Trophoblast cell (in vitro differentiated cells and primary cell): ENCODE measurements around the gene CD6.

Experiments
- DNase-seq, 2 donors: peaks; one replicate each; pipeline ENCODE4 v3.0.0-alpha.2; 2016
- H2AFZ ChIP-seq: 2 replicates; pipeline ENCODE4 v1.6.1; 2013; ENCODE audit warnings: low read length, moderate library complexity, mild to moderate bottlenecking; ENCODE audit not compliant: insufficient read depth, poor library complexity
- H2AK5ac ChIP-seq: 2 replicates; pipeline ENCODE4 v1.6.1; 2013; ENCODE audit warnings: mild to moderate bottlenecking, low read length
- H2BK120ac ChIP-seq: 2 replicates; pipeline ENCODE4 v1.6.1; 2013; ENCODE audit warnings: low read length, mild to moderate bottlenecking, moderate library complexity; ENCODE audit not compliant: insufficient read depth, poor library complexity
- H2BK12ac ChIP-seq: 2 replicates; pipeline ENCODE4 v1.6.1; 2013; ENCODE audit warnings: mild to moderate bottlenecking, low read length, moderate library complexity
- H2BK5ac ChIP-seq: 2 replicates; pipeline ENCODE4 v1.6.1; 2013; ENCODE audit warnings: low read length, low read depth, moderate library complexity, mild to moderate bottlenecking; ENCODE audit not compliant: poor library complexity
- H3K14ac ChIP-seq: 2 replicates; pipeline ENCODE4 v1.6.1; 2013; ENCODE audit warnings: mild to moderate bottlenecking, low read length
- H3K18ac ChIP-seq: 2 replicates; pipeline ENCODE4 v1.6.1; 2013; ENCODE audit warnings: mild to moderate bottlenecking, low read length
- H3K23ac ChIP-seq: 2 replicates; pipeline ENCODE4 v1.6.1; 2013; ENCODE audit warnings: low read length
- H3K27ac ChIP-seq: 2 replicates; pipeline ENCODE4 v1.5.1; 2013; ENCODE audit warnings: low read depth, mild to moderate bottlenecking, inconsistent platforms, low read length, moderate library complexity
- H3K27me3 ChIP-seq: 2 replicates; pipeline ENCODE4 v1.6.1; 2013; ENCODE audit warnings: inconsistent platforms, mild to moderate bottlenecking, low read length, moderate library complexity; ENCODE audit not compliant: insufficient read depth
- H3K36me3 ChIP-seq, 2 experiments: 1 replicate in 1 of 2; 2 replicates in 1 of 2; pipeline ENCODE4 v1.6.1; 2013; ENCODE audit warnings: low read length in 2 of 2, mild to moderate bottlenecking in 2 of 2, moderate library complexity in 1 of 2; ENCODE audit not compliant: insufficient read depth in 2 of 2, control insufficient read depth in 1 of 2
- H3K4ac ChIP-seq: 2 replicates; pipeline ENCODE4 v1.6.1; 2013; ENCODE audit warnings: low read depth, mild to moderate bottlenecking, low read length, moderate library complexity
- H3K4me1 ChIP-seq, 2 experiments: 1 replicate in 1 of 2; 2 replicates in 1 of 2; pipeline ENCODE4 v1.6.1; 2013; ENCODE audit warnings: low read length in 2 of 2, mild to moderate bottlenecking in 2 of 2, moderate library complexity in 1 of 2; ENCODE audit not compliant: insufficient read depth in 2 of 2, control insufficient read depth in 1 of 2
- H3K4me2 ChIP-seq: 2 replicates; pipeline ENCODE4 v1.6.1; 2013; ENCODE audit warnings: inconsistent platforms, mild to moderate bottlenecking, low read length, moderate library complexity
- H3K4me3 ChIP-seq: 2 replicates; pipeline ENCODE4 v1.5.1; 2013; ENCODE audit warnings: mild to moderate bottlenecking, low read depth, low read length, inconsistent platforms
- H3K79me1 ChIP-seq: one replicate; pipeline ENCODE4 v1.6.1; 2013; ENCODE audit warnings: low read length
- H3K79me2 ChIP-seq: 2 replicates; pipeline ENCODE4 v1.6.1; 2013; ENCODE audit warnings: low read length, mild to moderate bottlenecking; ENCODE audit not compliant: control insufficient read depth, insufficient read depth, poor library complexity
- H3K9ac ChIP-seq: 2 replicates; pipeline ENCODE4 v1.6.1; 2013; ENCODE audit warnings: mild to moderate bottlenecking, low read length
- H3K9me3 ChIP-seq: 2 replicates; pipeline ENCODE4 v1.6.1; 2013; ENCODE audit warnings: low read depth, mild to moderate bottlenecking, control low read depth, inconsistent platforms, low read length; ENCODE audit not compliant: insufficient read depth
- H4K12ac ChIP-seq: 2 replicates; pipeline ENCODE4 v1.6.1; 2013; ENCODE audit warnings: low read depth, mild to moderate bottlenecking, low read length, moderate library complexity
- H4K8ac ChIP-seq: 2 replicates; pipeline ENCODE4 v1.6.1; 2013; ENCODE audit warnings: low read depth, mild to moderate bottlenecking, low read length, moderate library complexity
- H4K91ac ChIP-seq: one replicate; pipeline ENCODE4 v1.6.1; 2013; ENCODE audit warnings: low read depth, mild to moderate bottlenecking, low read length, moderate library complexity
- WGBS: extraction: QIAGEN DNeasy Blood & Tissue Kit; methylation state at CpG from one replicate; pipeline ENCODE4 v1.1.7; 2013; ENCODE audit warnings: missing lambda C conversion rate; ENCODE audit not compliant: insufficient read length, insufficient coverage; ENCODE audit errors: extremely low coverage; 5-methylcytosine and 5-hydroxymethylcytosine counted together

The CD6 gene

GRCh38 chr11:60970369-60970774 is 1.1 kb upstream of the CD6 start:
- no CpG with 5 or more reads among the region's 9 CpGs for WGBS
- Histone ChIP-seq H3K79me2 (no peaks in the 10 kb centered on the region), H3K27ac (no peak overlapping the region), H3K4me3 (no peak overlapping the region), H2BK120ac (no peak overlapping the region), H3K27me3 (no peaks in the 10 kb centered on the region), H2AFZ (no peak overlapping the region), H3K4me1 (no peaks in the 10 kb centered on the region), H3K23ac (no peak overlapping the region), H4K8ac (no peak overlapping the region), H3K9ac (no peak overlapping the region), H3K18ac (no peak overlapping the region), H3K4ac (no peak overlapping the region), H3K4me2 (no peak overlapping the region), H2BK12ac (no peak overlapping the region), H2AK5ac (no peak overlapping the region), H3K79me1 (no peaks in the 10 kb centered on the region), H2BK5ac (no peak overlapping the region), H3K36me3 (no peaks in the 10 kb centered on the region), H4K12ac (no peak overlapping the region), H3K9me3 (peaks cover 1% of the 10 kb centered on the region), H3K14ac (no peak overlapping the region), H4K91ac (no peak overlapping the region)
- DNase-seq = peak in 1 of 2 donors; percentile 71

GRCh38 chr11:60970890-60971289 is 590 bp upstream of the CD6 start:
- Histone ChIP-seq H3K4me2 (no peak overlapping the region), H3K27ac (no peak overlapping the region), H3K14ac (no peak overlapping the region), H2AFZ (no peak overlapping the region), H3K18ac (no peak overlapping the region), H2BK5ac (no peak overlapping the region), H4K91ac (no peak overlapping the region), H3K4me3 (no peak overlapping the region), H4K8ac (no peak overlapping the region), H3K27me3 (no peaks in the 10 kb centered on the region), H3K4ac (no peak overlapping the region), H4K12ac (no peak overlapping the region), H2AK5ac (no peak overlapping the region), H3K79me1 (no peaks in the 10 kb centered on the region), H3K79me2 (no peaks in the 10 kb centered on the region), H2BK120ac (no peak overlapping the region), H3K36me3 (no peaks in the 10 kb centered on the region), H3K9ac (no peak overlapping the region), H3K4me1 (no peaks in the 10 kb centered on the region), H3K23ac (no peak overlapping the region), H3K9me3 (peaks cover 1% of the 10 kb centered on the region), H2BK12ac (no peak overlapping the region)
- DNase-seq = no peak
- no CpG with 5 or more reads among the region's 5 CpGs for WGBS

- Histone ChIP-seq H3K79me2 (no peaks in the 10 kb centered on the region), H3K36me3 (no peaks in the 10 kb centered on the region), H3K4me2 (no peak overlapping the region), H2BK120ac (no peak overlapping the region), H4K8ac (no peak overlapping the region), H3K18ac (no peak overlapping the region), H2BK5ac (no peak overlapping the region), H3K23ac (no peak overlapping the region), H3K14ac (no peak overlapping the region), H3K9ac (no peak overlapping the region), H2AK5ac (no peak overlapping the region), H3K79me1 (no peaks in the 10 kb centered on the region), H4K12ac (no peak overlapping the region), H3K4me1 (no peaks in the 10 kb centered on the region), H3K4ac (no peak overlapping the region), H3K9me3 (no peaks in the 10 kb centered on the region), H4K91ac (no peak overlapping the region), H2AFZ (no peak overlapping the region), H3K27ac (no peak overlapping the region), H2BK12ac (no peak overlapping the region), H3K27me3 (no peaks in the 10 kb centered on the region), H3K4me3 (no peak overlapping the region)
- no peak for DNase-seq
- no CpG with 5 or more reads among the region's 15 CpGs for WGBS
Measured at GRCh38 chr11:60972182-60973030, 926 bp downstream of the CD6 start.

- Histone ChIP-seq H2BK120ac (no peak overlapping the region), H2BK5ac (no peak overlapping the region), H4K91ac (no peak overlapping the region), H3K4me3 (no peak overlapping the region), H3K18ac (no peak overlapping the region), H4K8ac (no peak overlapping the region), H3K9me3 (no peaks in the 10 kb centered on the region), H3K36me3 (no peaks in the 10 kb centered on the region), H3K14ac (no peak overlapping the region), H3K79me1 (no peaks in the 10 kb centered on the region), H2AK5ac (no peak overlapping the region), H3K4me1 (no peaks in the 10 kb centered on the region), H3K4ac (no peak overlapping the region), H3K23ac (no peak overlapping the region), H2BK12ac (no peak overlapping the region), H3K9ac (no peak overlapping the region), H3K4me2 (no peak overlapping the region), H3K79me2 (no peaks in the 10 kb centered on the region), H2AFZ (no peak overlapping the region), H3K27ac (no peak overlapping the region), H3K27me3 (no peaks in the 10 kb centered on the region), H4K12ac (no peak overlapping the region)
- no peak for DNase-seq
- WGBS = no CpG with 5 or more reads among the region's 6 CpGs
Measured at GRCh38 chr11:60973699-60974098, 2.2 kb downstream of the CD6 start.
